T-helper 2 cell treated with Interferon-gamma antibody and Interleukin-4, amounts not matched to agents 5 μg/mL and 100 μg/mL, for 36 hours (primary cell): ENCODE results near the gene STRAP.
"Not testable (repeated sequence)": the region's sequence is repeated elsewhere in the genome, so short reads cannot be mapped to it uniquely, and the experiment has no call there.

Source experiments
- DNase-seq: peaks from one replicate; pipeline ENCODE4 v3.0.0; 2021; ENCODE audit warnings: low spot score
- H3K27ac Mint-ChIP-seq: one replicate; pipeline ENCODE4 v1.8.0; 2021; ENCODE audit warnings: mild to moderate bottlenecking, mixed read lengths
- H3K27me3 Mint-ChIP-seq: one replicate; pipeline ENCODE4 v1.8.0; 2021; ENCODE audit warnings: low read depth, mixed read lengths
- H3K36me3 Mint-ChIP-seq: one replicate; pipeline ENCODE4 v1.8.0; 2021; ENCODE audit warnings: low read depth, mixed read lengths
- H3K4me1 Mint-ChIP-seq: one replicate; pipeline ENCODE4 v1.8.0; 2021; ENCODE audit warnings: low read depth, mixed read lengths
- H3K4me3 Mint-ChIP-seq: one replicate; pipeline ENCODE4 v1.8.0; 2022; ENCODE audit warnings: mild to moderate bottlenecking, moderate library complexity, mixed read lengths
- H3K9me3 Mint-ChIP-seq: one replicate; pipeline ENCODE4 v1.8.0; 2021; ENCODE audit warnings: mixed read lengths

Gene STRAP

GRCh38 chr12:15919418-15919817 lies 37.2 kb downstream of the STRAP start:
- Mint-ChIP-seq H3K9me3 (no peaks in the 10 kb centered on the region), H3K27me3 (no peaks in the 10 kb centered on the region), H3K4me3 (no peak overlapping the region), H3K36me3 (no peaks in the 10 kb centered on the region), H3K27ac (no peak overlapping the region), H3K4me1 (no peaks in the 10 kb centered on the region)
- no peak for DNase-seq

DNA sequence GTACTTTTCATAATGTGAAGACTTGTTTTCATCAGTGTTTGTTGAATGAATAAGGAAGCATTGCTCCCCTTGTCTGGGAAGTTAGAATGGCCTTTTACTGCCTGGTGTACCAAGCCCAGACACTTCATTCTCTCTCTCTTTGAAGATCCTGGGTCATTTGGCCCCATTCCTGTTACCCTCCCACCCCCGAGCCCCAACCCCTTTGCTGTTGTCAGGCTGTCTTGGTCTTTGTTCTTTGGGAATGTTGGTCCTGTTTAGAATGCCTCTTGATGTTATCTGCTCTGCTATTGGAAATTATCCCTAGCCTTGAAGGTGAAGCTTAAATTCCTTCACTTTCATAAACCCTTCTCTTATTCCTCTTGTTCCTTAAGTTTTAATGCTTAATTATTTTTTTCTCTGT lies 42.8 kb downstream of the STRAP start:
- no peaks in the 10 kb centered on the region for H3K9me3 Mint-ChIP-seq
- no peak overlapping the region for H3K27ac Mint-ChIP-seq
- no peaks in the 10 kb centered on the region for H3K4me1 Mint-ChIP-seq
- no peak overlapping the region for H3K4me3 Mint-ChIP-seq
- no peaks in the 10 kb centered on the region for H3K27me3 Mint-ChIP-seq
- DNase-seq: no peak
- H3K36me3 Mint-ChIP-seq: no peaks in the 10 kb centered on the region

DNA sequence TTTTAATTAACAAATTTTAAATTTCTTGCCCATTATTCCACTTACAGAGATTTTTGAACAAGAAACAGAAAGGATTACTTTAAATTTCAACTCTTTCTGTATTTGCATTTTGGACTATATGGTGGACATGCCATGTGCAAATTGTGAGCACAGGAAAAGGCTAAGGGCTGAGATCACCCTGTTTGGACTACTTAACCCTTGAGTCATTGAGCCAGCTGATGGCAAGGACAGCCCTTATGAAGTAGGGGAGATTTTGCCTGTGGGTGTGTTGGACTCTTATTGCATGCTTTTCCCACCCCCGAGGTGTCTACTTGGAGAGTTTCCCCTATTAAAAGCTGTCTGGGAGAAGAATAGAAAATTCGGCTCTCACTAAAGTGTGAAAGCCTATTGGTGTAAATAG lies 46.2 kb downstream of the STRAP start:
- H3K27me3 Mint-ChIP-seq: no peaks in the 10 kb centered on the region
- no peak overlapping the region for H3K4me3 Mint-ChIP-seq
- no peak overlapping the region for H3K27ac Mint-ChIP-seq
- H3K36me3 Mint-ChIP-seq: no peaks in the 10 kb centered on the region
- H3K4me1 Mint-ChIP-seq: peaks cover 2% of the 10 kb centered on the region
- H3K9me3 Mint-ChIP-seq: no peaks in the 10 kb centered on the region
- no peak for DNase-seq

- H3K27me3 Mint-ChIP-seq: no peaks in the 10 kb centered on the region
- H3K4me3 Mint-ChIP-seq: no peak overlapping the region
- no peak for DNase-seq
- peaks cover 2% of the 10 kb centered on the region for H3K4me1 Mint-ChIP-seq
- H3K9me3 Mint-ChIP-seq: no peaks in the 10 kb centered on the region
- no peak overlapping the region for H3K27ac Mint-ChIP-seq
- no peaks in the 10 kb centered on the region for H3K36me3 Mint-ChIP-seq
These were observed 46.8 kb downstream of the STRAP start for GRCh38 chr12:15928870-15929571.

GRCh38 chr12:15931590-15932053 lies 49.4 kb downstream of the STRAP start:
- no peak for DNase-seq
- H3K27me3 Mint-ChIP-seq: no peaks in the 10 kb centered on the region
- H3K4me3 Mint-ChIP-seq: no peak overlapping the region
- peaks cover 2% of the 10 kb centered on the region for H3K4me1 Mint-ChIP-seq
- no peak overlapping the region for H3K27ac Mint-ChIP-seq
- H3K36me3 Mint-ChIP-seq: no peaks in the 10 kb centered on the region
- H3K9me3 Mint-ChIP-seq: no peaks in the 10 kb centered on the region

GRCh38 chr12:15932327-15932726 lies 50.1 kb downstream of the STRAP start:
- H3K27me3 Mint-ChIP-seq: no peaks in the 10 kb centered on the region
- H3K4me3 Mint-ChIP-seq: no peak overlapping the region
- H3K4me1 Mint-ChIP-seq: peaks cover 2% of the 10 kb centered on the region
- no peaks in the 10 kb centered on the region for H3K36me3 Mint-ChIP-seq
- DNase-seq: no peak
- H3K27ac Mint-ChIP-seq: no peak overlapping the region
- no peaks in the 10 kb centered on the region for H3K9me3 Mint-ChIP-seq

- Mint-ChIP-seq H3K4me3 (no peak overlapping the region), H3K27me3 (no peaks in the 10 kb centered on the region), H3K4me1 (peaks cover 2% of the 10 kb centered on the region), H3K9me3 (no peaks in the 10 kb centered on the region), H3K36me3 (no peaks in the 10 kb centered on the region), H3K27ac (no peak overlapping the region)
- no peak for DNase-seq
These were observed 50.8 kb downstream of the STRAP start for GRCh38 chr12:15932971-15933370.

DNA sequence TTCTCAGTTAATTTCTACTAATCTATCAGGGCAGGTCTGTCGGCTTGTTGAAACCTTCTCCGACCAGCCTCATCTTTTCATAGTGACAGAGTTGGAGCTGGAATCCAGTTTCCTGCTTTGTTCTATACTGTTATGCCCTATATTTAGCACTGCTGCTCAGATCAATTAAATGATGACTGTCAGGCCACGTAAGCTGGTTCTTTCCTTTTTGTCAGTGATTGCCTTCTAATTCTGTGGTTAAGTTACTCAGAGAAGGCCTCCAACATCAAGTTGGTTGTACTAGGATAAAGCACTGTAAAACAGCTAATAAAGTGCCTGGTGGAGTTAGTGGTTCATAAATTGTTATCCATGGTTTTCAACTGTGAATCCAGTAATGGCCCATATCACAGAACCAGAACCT lies 51.6 kb downstream of the STRAP start:
- H3K9me3 Mint-ChIP-seq: peaks cover under 1% of the 10 kb centered on the region
- H3K27ac Mint-ChIP-seq: no peak overlapping the region
- DNase-seq: no peak
- H3K27me3 Mint-ChIP-seq: no peaks in the 10 kb centered on the region
- H3K4me1 Mint-ChIP-seq: peaks cover 2% of the 10 kb centered on the region
- no peak overlapping the region for H3K4me3 Mint-ChIP-seq
- H3K36me3 Mint-ChIP-seq: peaks cover under 1% of the 10 kb centered on the region

DNA sequence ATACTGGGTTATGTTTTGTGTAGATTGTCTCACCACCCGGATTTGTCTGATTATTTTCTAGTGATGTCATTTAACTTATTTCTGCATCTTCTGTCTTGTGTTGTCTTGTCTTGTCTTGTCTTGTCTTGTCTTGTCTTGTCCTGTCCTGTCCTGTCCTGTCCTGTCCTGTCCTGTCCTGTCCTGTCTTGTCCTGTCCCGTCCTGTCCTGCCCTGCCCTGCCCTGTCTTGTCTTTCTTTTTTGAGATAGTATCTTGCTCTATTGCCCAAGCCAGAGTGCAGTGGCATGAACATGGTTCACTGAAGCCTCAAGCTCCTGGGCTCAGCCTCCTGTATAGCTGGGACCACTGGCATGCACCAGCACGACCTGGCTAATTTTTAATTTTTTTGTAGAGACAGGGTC lies 54.6 kb downstream of the STRAP start:
- no peak for DNase-seq
- Mint-ChIP-seq H3K9me3 (peaks cover 6% of the 10 kb centered on the region), H3K4me1 (no peaks in the 10 kb centered on the region), H3K27me3 (no peaks in the 10 kb centered on the region), H3K36me3 (peaks cover 4% of the 10 kb centered on the region), H3K4me3 (no peak overlapping the region), H3K27ac (no peak overlapping the region)

GRCh38 chr12:15937902-15938301 lies 55.7 kb downstream of the STRAP start:
- Mint-ChIP-seq H3K36me3 (peaks cover 4% of the 10 kb centered on the region), H3K27me3 (no peaks in the 10 kb centered on the region), H3K27ac (no peak overlapping the region), H3K9me3 (peaks cover 6% of the 10 kb centered on the region), H3K4me3 (no peak overlapping the region), H3K4me1 (no peaks in the 10 kb centered on the region)
- DNase-seq: no peak

DNA sequence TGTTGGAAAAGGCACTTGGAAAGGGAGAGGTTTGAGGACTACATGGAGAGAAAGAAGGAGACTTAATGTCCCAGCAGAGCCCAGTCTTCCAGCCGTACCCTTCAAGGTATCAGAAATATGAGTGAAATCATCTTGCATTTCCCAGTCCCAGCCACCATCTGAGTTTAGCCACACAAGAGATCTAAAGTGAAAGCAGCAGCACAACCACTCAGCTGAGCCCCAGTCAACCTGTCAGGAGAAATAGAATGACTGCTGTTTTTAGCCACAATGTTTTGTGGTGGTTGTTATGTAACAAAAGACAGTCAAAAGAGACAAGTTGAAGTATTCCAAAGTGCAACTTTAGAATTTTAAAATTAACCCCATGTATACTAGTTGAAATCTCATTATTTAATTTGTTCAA lies 56.9 kb downstream of the STRAP start:
- Mint-ChIP-seq H3K27ac (no peak overlapping the region), H3K9me3 (peaks cover 8% of the 10 kb centered on the region), H3K4me1 (no peaks in the 10 kb centered on the region), H3K4me3 (no peak overlapping the region), H3K27me3 (no peaks in the 10 kb centered on the region), H3K36me3 (peaks cover 4% of the 10 kb centered on the region)
- no peak for DNase-seq

- peaks cover 17% of the 10 kb centered on the region for H3K9me3 Mint-ChIP-seq
- peaks cover 4% of the 10 kb centered on the region for H3K36me3 Mint-ChIP-seq
- no peak overlapping the region for H3K27ac Mint-ChIP-seq
- H3K4me3 Mint-ChIP-seq: no peak overlapping the region
- H3K27me3 Mint-ChIP-seq: no peaks in the 10 kb centered on the region
- DNase-seq: no peak
- no peaks in the 10 kb centered on the region for H3K4me1 Mint-ChIP-seq
These were observed 60.3 kb downstream of the STRAP start for GRCh38 chr12:15942475-15942874.

- not testable (repeated sequence) for DNase-seq, H3K36me3 Mint-ChIP-seq, H3K27me3 Mint-ChIP-seq, H3K4me1 Mint-ChIP-seq, H3K27ac Mint-ChIP-seq, H3K4me3 Mint-ChIP-seq
- H3K9me3 Mint-ChIP-seq: peaks cover 22% of the 10 kb centered on the region
These were observed 61.3 kb downstream of the STRAP start for GRCh38 chr12:15943519-15943918.

DNA sequence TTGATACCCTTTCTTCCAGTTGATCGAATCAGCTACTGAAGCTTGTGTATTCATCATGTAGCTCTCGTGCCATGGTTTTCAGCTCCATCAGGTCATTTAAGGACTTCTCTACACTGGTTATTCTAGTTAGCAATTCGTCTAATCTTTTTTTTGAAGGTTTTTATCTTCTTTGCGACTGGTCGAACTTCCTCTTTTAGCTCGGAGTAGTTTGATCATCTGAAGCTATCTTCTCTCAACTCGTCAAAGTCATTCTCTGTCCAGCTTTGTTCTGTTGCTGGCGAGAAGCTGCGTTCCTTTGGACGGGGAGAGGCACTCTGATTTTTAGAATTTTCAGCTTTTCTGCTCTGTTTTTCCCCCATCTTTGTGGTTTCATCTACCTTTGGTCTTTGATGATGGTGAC lies 66.3 kb downstream of the STRAP start:
- not testable (repeated sequence) for H3K27ac Mint-ChIP-seq, H3K36me3 Mint-ChIP-seq, H3K4me1 Mint-ChIP-seq, DNase-seq, H3K27me3 Mint-ChIP-seq, H3K4me3 Mint-ChIP-seq
- H3K9me3 Mint-ChIP-seq: peaks cover 16% of the 10 kb centered on the region
